Coronary artery (tissue), 2 donors: ENCODE measurements around the gene CIP2A.

ENCODE experiments used
- DNase-seq: peaks from one replicate; pipeline ENCODE4 v3.0.0-alpha.2; 2017; ENCODE audit warnings: low spot score
- H3K27ac ChIP-seq, 2 donors: fragments of 200-600 bp; sonication (generic); one replicate each; pipeline ENCODE4 v1.5.1; 2016 to 2019
- H3K4me3 ChIP-seq: fragments of 200-600 bp; sonication (generic); 2 replicates; pipeline ENCODE4 v1.5.1; 2016; ENCODE audit warnings: mild to moderate bottlenecking, moderate library complexity
- CTCF ChIP-seq: fragments of 200-600 bp; sonication (generic); IDR thresholded peaks from one replicate; pipeline ENCODE4 v1.5.1; 2019; ENCODE audit warnings: antibody characterized with exemption

Gene CIP2A

GRCh38 chr3:108565506-108565905 lies 23.7 kb downstream of the CIP2A start:
- TF ChIP-seq CTCF, result no peak
- DNase-seq, result no peak
- H3K4me3 ChIP-seq, result no peak overlapping the region
- H3K27ac ChIP-seq, result no peak overlapping the region

DNA sequence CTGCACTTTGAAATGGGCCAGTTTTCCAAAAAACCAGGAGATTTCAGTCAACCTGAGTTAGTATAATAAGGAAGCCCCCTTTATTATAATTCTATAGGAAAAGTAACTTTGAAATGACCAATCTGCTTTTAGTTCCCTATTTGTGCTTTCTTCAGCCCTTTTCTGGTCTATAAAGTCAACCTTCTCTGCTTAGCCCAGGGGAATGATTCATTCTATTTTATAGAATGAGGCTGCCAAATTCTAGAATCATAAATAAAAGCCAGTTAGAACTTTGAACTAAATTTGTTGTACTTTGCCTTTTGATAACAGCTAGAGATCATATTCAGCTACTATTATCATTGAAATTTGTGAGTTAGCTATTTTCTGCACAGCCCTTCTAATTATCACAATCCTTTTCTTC lies 24.7 kb downstream of the CIP2A start:
- H3K27ac ChIP-seq, result no peak overlapping the region
- no peak for DNase-seq
- H3K4me3 ChIP-seq, result no peak overlapping the region
- TF ChIP-seq CTCF, result no peak

DNA sequence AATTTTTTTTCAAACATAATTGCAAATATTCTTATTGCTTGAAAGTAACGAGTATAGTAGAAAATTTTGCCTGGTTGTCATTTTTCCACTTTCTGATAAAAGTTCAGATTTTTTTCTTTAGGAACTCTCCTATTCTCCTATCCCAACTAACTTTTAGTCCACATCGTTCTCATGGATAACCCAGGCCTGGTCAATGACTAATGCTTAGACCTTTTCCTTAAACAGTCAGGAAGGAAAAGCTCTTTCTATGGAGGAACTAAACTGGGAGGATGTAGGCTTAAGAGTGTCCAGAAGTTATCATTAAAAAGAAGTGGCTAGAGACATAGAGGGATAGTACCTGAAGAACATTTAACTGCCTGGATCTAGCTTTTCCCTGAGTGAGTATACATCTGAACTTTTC lies 26.7 kb downstream of the CIP2A start:
- no peak for DNase-seq
- no peak for TF ChIP-seq CTCF
- no peak overlapping the region for H3K27ac ChIP-seq
- H3K4me3 ChIP-seq, result no peak overlapping the region

GRCh38 chr3:108555966-108556581 lies 33.2 kb downstream of the CIP2A start:
- TF ChIP-seq CTCF, result no peak
- DNase-seq, result no peak
- H3K4me3 ChIP-seq, result no peak overlapping the region
- H3K27ac ChIP-seq, result no peak overlapping the region

- TF ChIP-seq CTCF, result no peak
- H3K4me3 ChIP-seq, result no peak overlapping the region
- no peak overlapping the region for H3K27ac ChIP-seq
- no peak for DNase-seq
These were observed 34.2 kb downstream of the CIP2A start for GRCh38 chr3:108554913-108555571.

DNA sequence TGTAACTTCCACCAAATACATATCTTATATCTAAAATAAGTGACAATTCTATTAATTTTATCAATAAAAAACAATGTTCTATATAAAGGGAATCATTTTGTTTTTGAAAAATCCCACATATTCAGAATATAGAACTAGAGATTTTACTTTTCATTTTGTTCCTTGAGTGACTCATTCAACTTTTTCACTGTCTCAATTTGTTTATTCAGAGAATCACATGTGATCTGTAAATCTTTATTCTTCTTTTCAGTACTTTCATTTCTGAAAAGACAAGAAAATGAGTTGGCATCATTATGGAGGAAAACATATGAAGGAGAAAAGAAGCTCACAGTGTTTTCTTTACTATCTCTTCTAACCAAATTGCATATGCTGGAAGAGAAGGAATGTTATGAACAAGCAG lies 35.0 kb downstream of the CIP2A start:
- no peak for DNase-seq
- no peak overlapping the region for H3K4me3 ChIP-seq
- TF ChIP-seq CTCF, result no peak
- no peak overlapping the region for H3K27ac ChIP-seq
